Right lobe of liver (tissue), 4 donors: Measurements from ENCODE around the gene CAMKK1.

ENCODE experiments used
- CTCF ChIP-seq, 4 donors: fragments of 200-600 bp in 3 of 4; fragments of 450-650 bp in 1 of 4; IDR thresholded peaks; one replicate each; pipeline versions ENCODE4 v1.5.1 to v1.8.0; 2016 to 2022; ENCODE audit warnings: antibody characterized with exemption in 4 of 4, mild to moderate bottlenecking in 2 of 4
- POLR2A ChIP-seq: fragments of 450-650 bp; IDR thresholded peaks from one replicate; pipeline ENCODE4 v1.6.1; 2017; ENCODE audit warnings: antibody characterized with exemption, mild to moderate bottlenecking
- donor health status: DM: no; HTN: no; CAD: no.
- donor health status: DM: no; HTN: no; CAD: no.
- donor health status: DM: no; HTN: yes; CAD: no.

DNA sequence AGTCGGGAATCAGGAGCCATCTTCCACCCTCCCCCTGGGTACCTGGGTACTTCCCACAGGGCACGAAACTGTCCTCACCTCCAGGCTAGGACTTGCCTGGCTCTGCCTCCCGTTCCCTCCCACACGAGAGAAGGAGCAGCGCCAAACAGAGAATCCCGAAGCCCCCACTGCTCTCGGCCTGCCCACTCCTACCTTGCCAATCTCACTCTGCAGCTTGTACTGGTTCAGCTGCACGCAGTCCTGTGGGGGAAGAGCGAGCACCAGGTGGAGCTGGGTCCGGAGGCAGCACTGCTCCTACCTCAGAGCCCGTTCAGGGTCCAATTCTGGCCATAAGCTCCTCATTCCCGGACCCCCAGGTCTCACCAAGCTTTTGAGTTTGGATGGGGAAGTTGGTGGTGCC is 8.7 kb downstream of the CAMKK1 start:
- TF ChIP-seq CTCF (IDR thresholded peaks at IDR 0.05) (no peak), POLR2A (no peak)
